ENCODE results near the gene LAMA3.

The LAMA3 gene

GRCh38 chr18:23669202-23669766, 20.0 kb upstream of the LAMA3 start:
- Histone ChIP-seq H3K36me3 (ENCODE audit: control insufficient read depth, insufficient read depth, low read length) (no peaks in the 10 kb centered on the region), H3K9me3 (ENCODE audit: control insufficient read depth, insufficient read depth, low read length) (no peaks in the 10 kb centered on the region), H3K27ac (ENCODE audit: low read length) (no peak overlapping the region), H3K27me3 (ENCODE audit: control insufficient read depth, insufficient read depth, low read length) (no peaks in the 10 kb centered on the region), H3K4me3 (ENCODE audit: low read length) (no peak overlapping the region), H3K4me1 (ENCODE audit: control insufficient read depth, insufficient read depth, low read length) (no peaks in the 10 kb centered on the region; the same call in 1 of the 2 replicates)
- no peak for DNase-seq (ENCODE audit: low read depth, low spot score)
- WGBS (ENCODE audit: insufficient coverage, insufficient read length), result 100% methylated on average over 3 of the region's 8 CpGs

DNA sequence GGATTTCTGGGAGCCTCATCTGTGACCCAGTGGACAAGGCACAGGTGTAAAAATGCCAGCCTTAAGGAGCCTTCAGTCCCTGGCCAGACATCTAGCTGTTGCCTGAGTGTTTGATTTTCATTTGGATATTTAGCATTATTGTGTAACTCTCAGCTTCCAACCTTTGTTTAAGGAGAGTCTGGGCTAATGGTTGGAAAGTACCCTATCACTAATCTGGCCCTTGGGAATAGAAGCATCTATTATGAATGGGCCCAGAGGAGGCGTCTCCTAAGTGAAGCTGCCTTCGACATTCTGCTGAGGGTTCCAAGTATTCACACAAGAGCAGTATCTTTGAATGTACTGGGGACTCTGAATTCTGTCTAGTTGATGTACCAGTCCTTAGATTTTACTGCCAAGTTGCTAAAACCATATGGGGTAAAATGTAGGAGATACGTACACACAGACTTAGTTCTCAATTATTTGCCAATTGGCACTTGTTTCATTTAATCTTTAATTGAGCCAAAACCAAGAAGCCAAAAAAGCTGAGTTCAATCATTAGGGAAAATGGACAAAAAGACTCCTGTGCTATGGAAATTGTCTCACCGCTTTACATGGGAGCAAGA, 19.3 kb upstream of the LAMA3 start:
- no peak for DNase-seq (ENCODE audit: low read depth, low spot score)
- WGBS (ENCODE audit: insufficient coverage, insufficient read length), result no CpG with 5 or more reads among the region's 4 CpGs
- Histone ChIP-seq H3K9me3 (ENCODE audit: control insufficient read depth, insufficient read depth, low read length) (no peaks in the 10 kb centered on the region), H3K27ac (ENCODE audit: low read length) (no peak overlapping the region), H3K27me3 (ENCODE audit: control insufficient read depth, insufficient read depth, low read length) (no peaks in the 10 kb centered on the region), H3K4me1 (ENCODE audit: control insufficient read depth, insufficient read depth, low read length) (no peaks in the 10 kb centered on the region; the same call in 1 of the 2 replicates), H3K4me3 (ENCODE audit: low read length) (no peak overlapping the region), H3K36me3 (ENCODE audit: control insufficient read depth, insufficient read depth, low read length) (no peaks in the 10 kb centered on the region)

DNA sequence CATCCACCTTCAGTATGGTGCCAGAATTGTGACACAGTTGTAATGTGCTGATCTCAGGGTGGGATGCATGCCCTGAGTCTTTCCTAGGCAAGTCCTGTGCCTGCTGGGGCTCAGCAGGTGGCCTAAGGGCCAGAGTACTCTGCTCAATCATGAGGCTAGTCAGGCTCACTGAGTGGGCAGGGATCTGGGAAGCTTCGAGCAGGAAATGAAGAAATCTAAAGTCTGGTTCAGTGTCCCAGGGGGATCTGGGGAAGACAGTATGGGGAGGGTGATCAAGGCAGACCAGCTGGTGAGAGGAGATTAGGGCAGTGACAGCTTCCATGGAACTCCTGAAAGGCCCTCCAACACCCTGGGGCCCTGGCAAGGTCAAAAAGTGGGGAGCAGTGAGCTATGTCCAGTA, 17.7 kb upstream of the LAMA3 start:
- H3K4me1 ChIP-seq (ENCODE audit: control insufficient read depth, insufficient read depth, low read length), result no peaks in the 10 kb centered on the region; the same call in 1 of the 2 replicates
- WGBS (ENCODE audit: insufficient coverage, insufficient read length), result no CpG with 5 or more reads among the region's 1 CpG
- H3K27me3 ChIP-seq (ENCODE audit: control insufficient read depth, insufficient read depth, low read length), result no peaks in the 10 kb centered on the region
- no peaks in the 10 kb centered on the region for H3K36me3 ChIP-seq (ENCODE audit: control insufficient read depth, insufficient read depth, low read length)
- no peak for DNase-seq (ENCODE audit: low read depth, low spot score)
- H3K9me3 ChIP-seq (ENCODE audit: control insufficient read depth, insufficient read depth, low read length), result no peaks in the 10 kb centered on the region
- H3K27ac ChIP-seq (ENCODE audit: low read length), result no peak overlapping the region
- no peak overlapping the region for H3K4me3 ChIP-seq (ENCODE audit: low read length)

- H3K4me1 ChIP-seq (ENCODE audit: control insufficient read depth, insufficient read depth, low read length), result peaks cover 1% of the 10 kb centered on the region; the same call in 1 of the 2 replicates
- no peak for DNase-seq (ENCODE audit: low read depth, low spot score)
- WGBS (ENCODE audit: insufficient coverage, insufficient read length), result no CpG with 5 or more reads among the region's 1 CpG
Measured at GRCh38 chr18:23673725-23674124, 15.5 kb upstream of the LAMA3 start.

DNA sequence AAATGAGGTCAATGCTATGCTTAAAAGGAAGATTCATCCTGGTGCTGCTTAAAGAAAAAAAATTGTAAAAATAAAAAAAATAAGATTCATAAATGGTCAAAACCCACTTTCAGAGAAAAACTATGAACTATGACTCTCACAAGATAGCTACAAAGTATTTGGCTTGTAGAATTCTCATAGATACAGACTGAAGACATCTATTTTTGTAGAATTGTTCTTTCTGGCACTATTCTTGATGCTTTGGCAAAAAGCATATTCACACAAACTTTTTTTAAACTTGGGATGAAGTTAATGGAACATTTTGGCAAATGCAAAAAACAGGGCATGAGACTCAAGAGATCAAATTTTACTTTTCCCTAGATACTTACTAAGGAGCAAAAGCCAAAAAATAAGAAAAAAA, 14.0 kb upstream of the LAMA3 start:
- Histone ChIP-seq H3K36me3 (ENCODE audit: control insufficient read depth, insufficient read depth, low read length) (no peaks in the 10 kb centered on the region), H3K27me3 (ENCODE audit: control insufficient read depth, insufficient read depth, low read length) (peaks cover 3% of the 10 kb centered on the region; the same call in 1 of the 2 replicates), H3K4me3 (ENCODE audit: low read length) (no peak overlapping the region), H3K27ac (ENCODE audit: low read length) (no peak overlapping the region), H3K9me3 (ENCODE audit: control insufficient read depth, insufficient read depth, low read length) (no peaks in the 10 kb centered on the region), H3K4me1 (ENCODE audit: control insufficient read depth, insufficient read depth, low read length) (0 out of 2 replicates have a peak, but pooled peaks cover 1% of the 10 kb centered on the region)
- no peak for DNase-seq (ENCODE audit: low read depth, low spot score)

More at GRCh38 chr18:23673725-23674124, 15.5 kb upstream of the LAMA3 start:
- Histone ChIP-seq H3K36me3 (ENCODE audit: control insufficient read depth, insufficient read depth, low read length) (no peaks in the 10 kb centered on the region), H3K4me3 (ENCODE audit: low read length) (no peak overlapping the region), H3K27me3 (ENCODE audit: control insufficient read depth, insufficient read depth, low read length) (0 out of 2 replicates have a peak, but pooled peaks cover 1% of the 10 kb centered on the region), H3K9me3 (ENCODE audit: control insufficient read depth, insufficient read depth, low read length) (no peaks in the 10 kb centered on the region), H3K27ac (ENCODE audit: low read length) (no peak overlapping the region)

- DNase-seq (ENCODE audit: low read depth, low spot score), result no peak
- no CpG with 5 or more reads among the region's 3 CpGs for WGBS (ENCODE audit: insufficient coverage, insufficient read length)
- Histone ChIP-seq H3K4me1 (ENCODE audit: control insufficient read depth, insufficient read depth, low read length) (0 out of 2 replicates have a peak, but pooled peaks cover 1% of the 10 kb centered on the region), H3K4me3 (ENCODE audit: low read length) (no peak overlapping the region), H3K27me3 (ENCODE audit: control insufficient read depth, insufficient read depth, low read length) (peaks cover 3% of the 10 kb centered on the region; the same call in 1 of the 2 replicates), H3K9me3 (ENCODE audit: control insufficient read depth, insufficient read depth, low read length) (no peaks in the 10 kb centered on the region), H3K27ac (ENCODE audit: low read length) (no peak overlapping the region), H3K36me3 (ENCODE audit: control insufficient read depth, insufficient read depth, low read length) (no peaks in the 10 kb centered on the region)
Measured at GRCh38 chr18:23675896-23676295, 13.4 kb upstream of the LAMA3 start.

GRCh38 chr18:23682045-23682444, 7.2 kb upstream of the LAMA3 start:
- no CpG with 5 or more reads among the region's 2 CpGs for WGBS (ENCODE audit: insufficient coverage, insufficient read length)
- Histone ChIP-seq H3K27ac (ENCODE audit: low read length) (no peak overlapping the region), H3K9me3 (ENCODE audit: control insufficient read depth, insufficient read depth, low read length) (no peaks in the 10 kb centered on the region), H3K4me1 (ENCODE audit: control insufficient read depth, insufficient read depth, low read length) (0 out of 2 replicates have a peak, but pooled peaks cover 1% of the 10 kb centered on the region), H3K27me3 (ENCODE audit: control insufficient read depth, insufficient read depth, low read length) (peaks cover 3% of the 10 kb centered on the region; the same call in 1 of the 2 replicates), H3K36me3 (ENCODE audit: control insufficient read depth, insufficient read depth, low read length) (no peaks in the 10 kb centered on the region), H3K4me3 (ENCODE audit: low read length) (no peak overlapping the region)
- DNase-seq (ENCODE audit: low read depth, low spot score), result no peak

DNA sequence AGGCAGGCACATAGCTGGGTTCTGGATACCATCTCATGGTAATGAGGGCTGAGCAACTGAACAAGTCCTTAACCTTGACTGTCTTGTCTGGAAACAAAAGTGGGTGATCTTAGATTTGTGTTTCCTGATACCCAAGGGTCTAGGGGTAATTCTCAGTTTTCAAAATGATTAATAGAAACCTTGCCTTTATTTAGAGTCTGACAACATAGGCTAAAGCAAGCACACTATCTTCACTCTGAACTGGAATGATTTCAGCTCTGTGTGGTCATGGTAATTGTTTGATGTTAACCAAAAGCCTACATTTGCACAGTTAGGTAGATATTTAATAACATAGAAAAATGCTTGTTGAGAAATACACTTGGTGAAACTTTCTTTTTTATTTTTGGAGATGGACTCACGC, 6.8 kb upstream of the LAMA3 start:
- peaks cover 2% of the 10 kb centered on the region; the same call in 1 of the 2 replicates for H3K27me3 ChIP-seq (ENCODE audit: control insufficient read depth, insufficient read depth, low read length)
- H3K4me1 ChIP-seq (ENCODE audit: control insufficient read depth, insufficient read depth, low read length), result no peaks in the 10 kb centered on the region
- WGBS (ENCODE audit: insufficient coverage, insufficient read length), result no CpG with 5 or more reads among the region's 1 CpG
- no peaks in the 10 kb centered on the region for H3K36me3 ChIP-seq (ENCODE audit: control insufficient read depth, insufficient read depth, low read length)
- no peak overlapping the region for H3K4me3 ChIP-seq (ENCODE audit: low read length)
- H3K27ac ChIP-seq (ENCODE audit: low read length), result no peak overlapping the region
- H3K9me3 ChIP-seq (ENCODE audit: control insufficient read depth, insufficient read depth, low read length), result no peaks in the 10 kb centered on the region
- no peak for DNase-seq (ENCODE audit: low read depth, low spot score)

GRCh38 chr18:23683155-23683554, 6.1 kb upstream of the LAMA3 start:
- no peak for DNase-seq (ENCODE audit: low read depth, low spot score)
- Histone ChIP-seq H3K27ac (ENCODE audit: low read length) (no peak overlapping the region), H3K4me3 (ENCODE audit: low read length) (no peak overlapping the region), H3K27me3 (ENCODE audit: control insufficient read depth, insufficient read depth, low read length) (peaks cover 2% of the 10 kb centered on the region), H3K9me3 (ENCODE audit: control insufficient read depth, insufficient read depth, low read length) (no peaks in the 10 kb centered on the region), H3K36me3 (ENCODE audit: control insufficient read depth, insufficient read depth, low read length) (no peaks in the 10 kb centered on the region), H3K4me1 (ENCODE audit: control insufficient read depth, insufficient read depth, low read length) (no peaks in the 10 kb centered on the region)
- WGBS (ENCODE audit: insufficient coverage, insufficient read length), result no CpG with 5 or more reads among the region's 3 CpGs

- Histone ChIP-seq H3K27me3 (ENCODE audit: control insufficient read depth, insufficient read depth, low read length) (peaks cover 6% of the 10 kb centered on the region), H3K4me1 (ENCODE audit: control insufficient read depth, insufficient read depth, low read length) (no peaks in the 10 kb centered on the region; the same call in 1 of the 2 replicates), H3K27ac (ENCODE audit: low read length) (no peak overlapping the region), H3K36me3 (ENCODE audit: control insufficient read depth, insufficient read depth, low read length) (no peaks in the 10 kb centered on the region), H3K4me3 (ENCODE audit: low read length) (no peak overlapping the region), H3K9me3 (ENCODE audit: control insufficient read depth, insufficient read depth, low read length) (no peaks in the 10 kb centered on the region)
- no peak for DNase-seq (ENCODE audit: low read depth, low spot score)
- no CpG with 5 or more reads among the region's 3 CpGs for WGBS (ENCODE audit: insufficient coverage, insufficient read length)
Measured at GRCh38 chr18:23683671-23684070, 5.6 kb upstream of the LAMA3 start.
